Hair follicular keratinocyte (primary cell): ENCODE data around the gene TBC1D3K. TPM values are rescaled to one million over a fixed set of nuclear protein-coding genes. Genes with fewer than 3 reads are reported as not detected.

Experiments used
- total RNA-seq: library from RNA; depleted of rRNA; stranded (reverse); fragments of >200 nt; gene quantifications from 2 replicates; pipeline ENCODE4 v1.2.3, GENCODE V29; 2015

Gene TBC1D3K
- not detected in 2 replicates for total RNA-seq

DNA sequence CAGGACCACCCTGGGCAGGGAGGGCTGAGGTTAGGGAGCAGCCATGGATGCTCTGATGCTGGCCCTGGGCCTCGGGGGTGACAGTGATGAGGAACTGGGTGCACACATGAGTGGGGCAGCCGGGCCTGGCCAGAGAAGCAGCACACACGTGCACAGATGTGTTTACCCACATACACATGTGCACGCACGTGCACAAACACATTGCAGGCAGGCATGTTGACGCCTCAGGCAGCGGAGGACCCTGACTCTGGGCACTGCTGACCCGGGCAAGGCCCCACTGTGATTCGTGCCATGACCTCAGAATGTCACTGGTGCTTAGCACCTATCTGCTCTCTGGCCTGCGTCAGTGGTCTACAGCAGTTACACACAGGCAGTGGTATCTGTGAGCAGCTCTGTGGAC lies at the start of gene TBC1D3K:
TBC1D3K (plus strand) TSS at position 301 of the 400 bp plus-strand sequence. CDS start 1,585 bp downstream, outside the sequence.

Other genes starting within 250 kb of the TBC1D3K start
- gene HNF1B, start 179.4 kb upstream of the TBC1D3K start, total RNA-seq: not detected in 2 replicates
- 1.5 and 4.4 TPM in 2 replicates for gene TBC1D3L, start 64.6 kb downstream of the TBC1D3K start, total RNA-seq
- gene TBC1D3D, start 79.6 kb downstream of the TBC1D3K start, total RNA-seq: not detected in 2 replicates
- gene TBC1D3C, start 144.2 kb downstream of the TBC1D3K start, total RNA-seq: not detected in 2 replicates
- not detected in 2 replicates for gene TBC1D3E, start 203.5 kb downstream of the TBC1D3K start, total RNA-seq